NCI-H226 (cell line): ENCODE measurements around the gene CD2.
A peak's percentile ranks its signal among the peaks of the same experiment; 100 is the strongest.

Experiments used
- DNase-seq: peaks from one replicate; pipeline ENCODE4 v3.0.0-alpha.2; 2015

Gene CD2

DNA sequence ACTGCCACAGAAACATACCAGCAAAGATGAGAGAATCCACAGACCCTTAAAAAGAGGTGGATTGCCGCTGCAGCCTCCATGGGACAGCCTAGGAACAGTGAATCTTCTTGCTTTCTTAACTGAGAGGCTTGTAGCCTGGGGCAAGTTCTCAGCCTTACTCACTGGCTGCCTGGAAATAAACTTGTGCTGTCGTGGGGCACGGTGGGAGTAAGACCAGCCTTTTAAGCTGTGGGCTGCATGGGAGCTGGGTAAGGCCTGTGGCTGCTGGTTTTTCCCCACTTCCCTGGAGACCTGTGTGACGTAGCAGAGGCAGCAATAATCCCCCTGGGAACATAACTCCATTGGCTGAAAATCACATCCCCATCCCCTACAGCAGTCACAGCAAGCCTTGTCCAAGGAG, 30.8 kb downstream of the CD2 start:
- no peak for DNase-seq

GRCh38 chr1:116786049-116786448, 31.8 kb downstream of the CD2 start:
- DNase-seq, result no peak

GRCh38 chr1:116791727-116792126, 37.5 kb downstream of the CD2 start:
- DNase-seq, result no peak

DNA sequence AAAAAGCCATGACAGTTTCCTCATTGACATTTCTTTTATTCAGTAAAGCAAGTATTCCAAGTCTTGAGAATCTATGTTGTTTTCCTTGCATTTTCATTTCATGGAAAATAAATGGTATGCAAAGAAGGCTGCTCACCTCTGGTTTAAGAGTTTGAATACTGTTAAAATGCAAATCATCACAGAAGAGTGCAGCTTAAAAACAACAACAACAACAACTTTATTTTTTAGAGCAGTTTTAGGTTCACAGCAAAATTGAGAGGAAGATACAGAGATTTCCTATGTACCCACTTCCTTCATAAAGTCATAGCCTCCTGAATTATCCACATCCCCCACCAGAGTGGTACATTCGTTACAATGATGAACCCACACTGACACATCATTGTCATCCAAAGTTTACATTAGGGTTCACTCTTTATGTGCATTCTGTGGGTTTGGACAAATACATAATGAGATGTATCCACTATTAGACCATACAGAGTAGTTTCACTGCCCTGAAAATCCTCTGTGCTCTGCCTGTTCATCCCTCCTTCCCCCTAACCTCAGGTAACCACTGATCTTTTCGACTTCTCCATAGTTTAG, 39.2 kb downstream of the CD2 start:
- no peak for DNase-seq

DNA sequence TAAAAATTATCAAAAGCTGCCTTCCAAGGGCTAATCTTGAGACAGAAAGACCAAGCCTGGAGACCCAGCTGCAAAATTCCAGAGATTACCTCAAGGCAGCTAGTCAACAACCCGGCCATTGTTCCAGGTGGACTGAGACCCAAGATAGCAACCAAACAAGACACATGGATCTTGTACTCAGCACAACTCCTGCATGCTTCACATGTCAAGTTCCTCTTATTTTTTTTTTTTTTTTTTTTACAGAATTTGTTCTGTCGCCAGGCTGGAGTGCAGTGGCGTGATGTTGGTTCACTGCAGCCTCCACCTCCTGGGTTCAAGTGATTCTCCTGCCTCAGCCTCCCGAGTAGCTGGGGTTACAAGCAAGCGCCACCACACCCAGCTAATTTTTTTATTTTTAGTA, 40.1 kb downstream of the CD2 start:
- DNase-seq, result no peak

DNA sequence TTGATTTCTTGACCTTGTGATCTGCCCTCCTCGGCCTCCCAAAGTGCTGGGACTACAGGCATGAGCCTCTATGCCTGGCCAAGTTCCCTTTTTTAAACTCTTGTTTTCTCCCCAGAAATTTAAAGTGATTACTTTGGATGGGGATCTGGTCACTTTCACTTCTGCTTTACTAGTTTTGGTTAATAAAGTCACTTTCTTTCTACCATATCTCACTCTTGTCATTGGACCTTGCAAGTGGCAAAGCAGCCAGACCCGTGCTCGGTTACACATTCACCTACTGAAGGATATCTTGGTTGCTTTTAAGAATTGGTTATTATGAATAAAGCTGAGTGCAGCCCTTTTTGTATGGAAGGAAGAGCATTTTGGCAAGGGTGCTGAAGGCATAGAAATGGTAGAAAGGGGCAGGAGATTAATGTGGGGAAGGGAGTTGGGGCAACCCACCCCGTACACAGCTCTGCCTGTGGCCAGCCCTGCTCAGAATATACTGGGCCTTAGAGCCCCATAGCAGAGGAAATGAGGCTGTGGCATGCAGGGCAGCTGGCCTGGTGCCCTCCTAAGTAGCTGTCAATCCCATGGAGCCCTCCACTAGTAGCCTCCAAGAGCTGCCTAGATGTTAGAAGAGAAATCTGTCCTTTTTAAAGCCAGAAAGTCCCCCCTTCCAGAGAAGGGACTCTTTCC, 40.7 kb downstream of the CD2 start:
- DNase-seq, result no peak

- DNase-seq, result no peak
Measured at GRCh38 chr1:116795482-116795829, 41.2 kb downstream of the CD2 start.

DNA sequence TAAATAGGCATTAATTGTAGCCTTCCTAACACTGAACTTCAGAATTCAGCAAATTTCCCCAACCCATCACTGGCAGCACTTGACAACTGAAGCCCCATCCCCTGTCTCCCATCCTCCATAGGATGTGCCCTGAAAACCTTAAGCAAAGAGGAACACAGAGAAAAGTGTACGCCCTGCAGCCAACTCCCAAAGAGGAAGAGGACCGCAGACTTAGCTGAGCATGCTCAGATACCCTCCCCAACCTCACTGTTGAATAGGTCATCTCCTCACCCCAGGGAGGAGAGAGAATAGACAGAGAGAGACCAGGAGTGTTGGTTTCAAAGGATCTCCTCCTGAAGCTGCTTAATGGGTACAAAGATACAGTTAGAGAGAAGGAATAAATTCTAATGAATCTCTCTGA, 50.5 kb downstream of the CD2 start:
- no peak for DNase-seq

DNA sequence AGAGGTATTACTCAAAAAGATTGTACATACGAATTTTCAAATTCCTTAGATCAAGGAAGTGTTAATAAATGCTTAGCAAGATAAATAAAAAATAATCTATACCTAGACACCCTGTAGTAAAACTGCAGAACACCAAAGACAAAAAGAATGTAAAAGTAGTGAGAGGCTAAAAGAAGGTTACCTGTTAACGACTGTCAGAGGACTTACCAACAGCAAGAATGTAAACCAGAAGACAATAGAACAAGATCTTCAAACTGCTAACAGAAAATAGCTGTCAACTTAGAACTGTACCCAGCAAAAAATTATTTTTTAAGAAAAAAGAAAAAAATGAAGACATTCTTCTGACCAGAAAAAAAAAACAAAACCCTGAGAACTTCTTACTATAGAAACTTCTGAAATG, 51.2 kb downstream of the CD2 start:
- DNase-seq, result no peak

DNA sequence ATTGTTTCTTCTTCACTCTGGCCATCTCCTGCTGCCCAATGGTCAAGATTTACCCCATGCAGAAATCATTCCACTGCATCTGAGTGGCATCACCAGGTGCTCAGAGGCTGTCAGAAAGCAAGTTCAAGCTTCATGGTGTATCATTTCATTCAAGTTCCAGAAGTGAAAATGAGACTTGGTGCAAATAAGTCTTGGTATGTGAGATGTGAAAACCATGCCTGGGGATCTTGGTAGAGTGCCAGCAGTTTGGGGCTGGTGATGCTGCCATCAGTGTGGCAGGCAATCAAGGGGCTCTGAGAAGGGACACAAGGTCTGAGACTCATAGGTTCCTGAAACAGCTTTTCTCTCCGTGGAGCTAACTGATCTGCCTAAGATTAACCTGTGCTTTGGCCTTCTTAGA, 52.0 kb downstream of the CD2 start:
- no peak for DNase-seq

DNA sequence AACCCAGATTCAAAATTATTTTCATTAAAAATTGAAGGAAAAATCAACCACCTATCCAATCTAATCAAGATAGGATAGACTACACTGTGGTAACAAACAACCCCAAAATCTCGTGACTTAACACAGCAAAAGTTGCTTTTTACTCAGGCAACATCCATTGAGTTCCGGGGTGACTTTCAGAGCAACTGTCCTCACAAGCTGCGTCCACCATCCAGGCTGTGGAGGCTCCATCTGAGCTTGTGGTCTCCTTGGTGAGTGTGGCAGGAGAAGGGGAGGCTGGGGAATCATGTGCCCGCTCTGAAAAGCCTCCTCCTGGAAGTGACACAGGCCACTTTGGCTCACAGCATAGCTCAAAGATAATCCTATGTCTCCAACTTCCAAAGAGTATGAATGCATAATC, 52.4 kb downstream of the CD2 start:
- DNase-seq, result no peak

- DNase-seq, result no peak
Measured at GRCh38 chr1:116807394-116808199, 53.4 kb downstream of the CD2 start.

DNA sequence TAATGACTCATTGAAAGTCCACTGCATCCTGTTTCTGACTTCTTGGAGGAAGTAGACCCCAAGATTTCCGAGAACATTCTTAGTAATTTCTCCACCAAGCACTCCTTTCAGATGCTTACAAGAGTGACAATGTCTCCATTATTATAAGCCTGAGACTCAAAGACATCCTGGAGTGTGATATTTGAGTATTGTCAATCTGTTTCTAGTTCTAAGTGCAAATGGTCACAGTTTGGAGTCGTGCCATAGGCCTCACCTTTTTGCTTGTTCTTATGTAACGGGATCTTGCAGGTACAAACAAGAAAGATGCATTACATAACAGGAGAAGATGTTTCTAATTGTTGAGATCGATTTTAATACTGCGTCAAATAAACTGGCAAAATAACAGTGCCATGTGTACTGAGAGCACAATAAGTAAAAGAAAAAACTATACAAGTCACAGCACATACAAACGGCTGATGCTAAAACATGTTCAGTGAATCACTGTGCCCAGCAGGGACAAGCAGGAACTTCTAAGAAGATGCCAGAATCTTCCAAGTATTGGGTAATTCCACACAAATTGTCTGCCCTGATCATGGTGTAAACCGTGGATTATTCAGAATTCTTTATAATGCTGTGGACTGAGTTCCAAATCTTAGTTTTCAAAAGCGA, 54.1 kb downstream of the CD2 start:
- DNase-seq, result no peak

- no peak for DNase-seq
Measured at GRCh38 chr1:116808848-116809508, 54.7 kb downstream of the CD2 start.

DNA sequence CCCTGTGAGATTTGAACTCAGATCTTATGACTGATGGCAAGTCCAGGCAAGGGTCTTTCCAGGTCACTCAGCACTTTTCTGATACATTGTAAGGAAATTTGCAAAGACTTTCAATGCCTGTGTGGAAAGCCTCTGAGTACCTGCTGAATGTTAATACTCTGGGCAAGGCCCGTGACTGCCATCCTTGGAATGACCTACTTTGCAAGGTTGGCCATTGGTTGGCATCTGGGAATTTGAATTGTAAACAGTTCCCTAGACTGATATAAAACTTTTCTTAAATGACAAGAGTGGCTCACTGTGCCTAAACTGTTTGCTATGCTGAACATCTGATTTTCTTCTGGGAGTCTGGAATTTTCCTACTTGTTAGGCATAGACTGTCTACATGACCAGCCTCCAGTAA, 57.1 kb downstream of the CD2 start:
- DNase-seq, result no peak

DNA sequence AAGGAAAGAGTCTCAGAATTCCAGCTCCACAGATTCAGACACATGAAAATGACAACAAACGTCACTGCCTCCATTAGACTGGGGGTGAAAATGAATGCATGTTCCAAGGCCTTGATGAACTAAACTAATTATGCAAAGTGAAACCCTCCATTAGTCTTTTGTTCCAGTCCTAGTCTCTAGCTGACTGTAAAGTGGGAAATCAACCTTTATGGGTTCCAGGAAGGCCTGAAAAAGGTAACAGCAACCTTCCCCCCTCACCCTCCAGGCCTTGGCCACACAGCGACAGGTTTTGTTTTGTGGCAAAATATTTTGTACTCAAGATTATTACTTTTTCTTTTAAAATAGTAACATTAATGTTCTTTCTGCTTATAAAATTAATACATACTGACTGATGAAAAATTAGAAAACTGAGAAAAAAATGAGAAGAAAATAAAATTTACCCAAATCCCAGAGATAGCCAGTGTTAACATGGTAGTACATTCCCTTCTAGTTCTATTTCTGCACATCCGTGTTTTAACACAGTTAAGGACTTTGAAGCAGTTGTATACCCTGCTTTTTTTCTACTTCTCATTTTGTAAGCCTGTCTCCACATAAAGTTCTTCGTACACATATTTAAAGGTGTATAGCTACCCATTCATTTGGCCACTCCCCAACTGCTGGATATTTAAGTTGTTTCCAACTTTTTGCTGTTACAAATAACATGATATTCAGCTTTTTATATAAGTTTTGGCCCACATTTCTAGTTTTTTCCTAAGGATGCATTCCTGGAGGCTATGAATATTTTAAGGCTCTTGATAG, 60.9 kb downstream of the CD2 start:
- no peak for DNase-seq

GRCh38 chr1:116817582-116818064, 63.4 kb downstream of the CD2 start:
- DNase-seq, result peak; percentile 27
